HG03097 (cell line): ENCODE results near the gene TUBA4A.
"Not testable (repeated sequence)": the region's sequence is repeated elsewhere in the genome, so short reads cannot be mapped to it uniquely, and the experiment has no call there.

ENCODE experiments used
- ATAC-seq: cut with Tn5 transposase; IDR thresholded peaks from one replicate; pipeline ENCODE4 v1.9.1; 2021; ENCODE audit not compliant: unreplicated experiment, low FRiP score

Gene TUBA4A

DNA sequence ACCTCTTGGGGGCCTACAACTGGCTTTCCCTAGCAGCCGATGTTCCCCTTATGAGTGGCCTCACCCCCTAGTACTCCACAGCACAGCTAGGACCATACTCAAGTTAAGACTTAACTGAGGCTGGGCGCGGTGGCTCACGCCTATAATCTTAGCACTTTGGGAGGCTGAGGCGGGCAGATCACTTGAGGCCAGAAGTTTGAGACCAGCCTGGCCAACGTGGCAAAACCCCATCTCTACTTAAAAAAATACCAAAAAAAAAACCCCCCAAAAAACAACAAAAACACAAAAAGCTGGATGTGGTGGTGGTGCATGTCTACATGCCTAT, 33.4 kb upstream of the TUBA4A start:
- ATAC-seq = not testable (repeated sequence)

DNA sequence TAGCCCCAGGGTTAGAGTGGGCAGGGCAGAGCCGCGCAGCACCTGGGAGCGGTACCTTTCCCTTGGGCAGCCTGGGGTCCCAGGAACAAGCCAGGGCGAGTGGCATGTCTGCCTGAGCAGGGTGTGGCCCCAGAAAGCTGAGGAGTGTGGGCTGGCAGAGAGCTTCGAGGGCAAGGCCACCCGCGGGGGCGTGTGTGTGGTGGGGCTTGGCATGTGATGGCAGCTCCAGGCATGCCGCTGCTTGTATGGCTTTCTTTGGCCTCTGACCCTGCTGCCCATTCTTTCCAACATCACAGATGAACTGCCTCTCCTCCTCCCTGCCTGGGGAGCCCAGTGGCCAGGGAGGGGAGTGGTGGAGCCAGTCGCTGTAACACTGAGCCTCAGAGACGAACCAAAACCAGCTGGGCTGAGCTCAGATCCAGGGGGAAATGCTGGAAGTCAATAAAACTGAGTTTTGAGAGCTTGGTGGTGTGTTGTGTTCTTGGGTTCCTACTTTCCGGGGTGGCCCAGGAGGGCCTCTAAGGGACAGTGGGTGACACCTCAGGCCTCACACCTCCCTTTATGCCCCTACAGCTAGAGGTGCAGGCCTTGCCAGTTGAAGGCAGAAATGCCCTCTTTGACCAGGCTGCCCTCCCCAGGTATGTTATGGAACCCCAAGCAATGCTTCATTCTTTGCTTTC, 32.9 kb upstream of the TUBA4A start:
- ATAC-seq = no peak

DNA sequence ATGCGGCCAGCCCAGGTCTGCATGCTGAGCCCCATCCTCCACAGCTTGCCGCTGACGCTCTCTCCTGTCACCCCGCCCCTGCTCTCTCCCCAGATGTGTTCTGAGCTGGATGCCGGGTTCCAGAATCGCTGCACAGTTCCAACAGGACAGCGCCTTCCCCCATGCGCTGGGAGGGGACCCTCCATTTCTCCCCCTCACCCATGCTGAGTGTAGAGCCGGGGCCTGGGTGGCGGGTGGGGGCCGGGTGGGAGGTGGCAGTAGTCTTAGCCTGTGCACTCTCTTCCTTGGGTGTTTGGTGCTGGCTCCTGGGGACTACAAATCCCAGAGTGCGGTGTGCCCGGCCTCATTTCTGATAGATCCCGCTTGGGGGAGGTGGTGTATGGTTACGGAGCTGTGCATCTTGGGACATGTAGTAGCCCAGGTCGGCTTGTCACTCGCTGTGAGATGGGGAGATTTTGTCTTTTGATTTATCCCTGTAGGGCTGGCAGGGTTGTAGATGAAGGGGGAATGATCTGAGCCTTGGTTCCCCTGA, 32.2 kb upstream of the TUBA4A start:
- no peak for ATAC-seq

DNA sequence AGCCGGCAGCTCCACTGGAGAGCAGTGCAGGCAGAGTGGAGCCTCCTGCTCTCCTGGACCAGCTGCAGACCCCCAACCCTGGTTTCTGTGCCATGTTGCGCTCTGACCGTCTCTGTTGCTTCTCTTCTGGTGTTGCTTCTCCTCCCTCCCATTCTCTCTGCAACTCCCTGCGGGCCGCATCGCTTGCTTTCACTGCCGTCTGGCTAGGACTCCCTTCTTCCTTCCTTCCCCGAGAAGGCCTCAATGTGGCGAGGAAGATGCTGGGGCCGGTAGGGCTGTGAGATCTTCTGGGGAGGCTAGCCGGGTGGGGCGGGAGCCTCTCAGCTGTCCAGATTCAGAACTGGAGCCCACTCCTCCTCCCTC, 31.6 kb upstream of the TUBA4A start:
- ATAC-seq = no peak

DNA sequence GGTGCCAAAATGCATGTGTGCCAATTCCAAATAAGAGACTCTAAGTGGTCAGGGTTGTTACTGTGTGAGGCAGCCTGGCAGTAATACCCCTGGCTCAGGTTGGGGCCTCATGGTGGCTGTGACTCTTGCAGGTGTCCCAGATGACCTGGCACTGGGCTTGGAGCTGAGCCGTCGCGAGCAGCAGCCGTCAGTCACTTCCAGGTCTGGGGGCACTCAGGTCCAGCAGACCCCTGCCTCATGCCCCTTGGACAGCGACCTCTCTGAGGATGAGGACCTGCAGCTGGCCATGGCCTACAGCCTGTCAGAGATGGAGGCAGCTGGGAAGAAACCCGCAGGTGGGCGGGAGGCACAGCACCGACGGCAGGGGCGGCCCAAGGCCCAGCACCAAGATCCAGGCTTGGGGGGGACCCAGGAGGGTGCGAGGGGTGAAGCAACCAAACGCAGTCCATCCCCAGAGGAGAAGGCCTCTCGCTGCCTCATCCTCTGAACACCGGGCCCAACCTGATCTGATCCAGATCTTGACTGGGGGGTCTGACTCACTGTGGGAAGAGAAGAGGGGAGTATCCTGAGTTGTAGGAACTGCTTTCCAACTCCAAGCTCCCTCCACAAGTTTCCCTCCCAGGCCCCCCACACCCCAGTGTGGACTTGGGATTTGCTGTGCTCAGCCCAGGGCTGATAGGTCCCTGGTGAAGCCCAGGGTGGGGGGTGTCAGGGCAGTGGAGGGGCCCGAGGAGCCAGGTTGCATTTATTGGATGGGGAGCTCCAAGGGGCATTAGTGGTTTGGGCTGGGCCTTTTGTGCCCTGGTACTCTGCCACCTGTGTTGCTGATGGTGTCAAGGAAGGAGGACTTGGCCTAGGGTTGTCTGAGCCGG, 31.0 kb upstream of the TUBA4A start:
- no peak for ATAC-seq

DNA sequence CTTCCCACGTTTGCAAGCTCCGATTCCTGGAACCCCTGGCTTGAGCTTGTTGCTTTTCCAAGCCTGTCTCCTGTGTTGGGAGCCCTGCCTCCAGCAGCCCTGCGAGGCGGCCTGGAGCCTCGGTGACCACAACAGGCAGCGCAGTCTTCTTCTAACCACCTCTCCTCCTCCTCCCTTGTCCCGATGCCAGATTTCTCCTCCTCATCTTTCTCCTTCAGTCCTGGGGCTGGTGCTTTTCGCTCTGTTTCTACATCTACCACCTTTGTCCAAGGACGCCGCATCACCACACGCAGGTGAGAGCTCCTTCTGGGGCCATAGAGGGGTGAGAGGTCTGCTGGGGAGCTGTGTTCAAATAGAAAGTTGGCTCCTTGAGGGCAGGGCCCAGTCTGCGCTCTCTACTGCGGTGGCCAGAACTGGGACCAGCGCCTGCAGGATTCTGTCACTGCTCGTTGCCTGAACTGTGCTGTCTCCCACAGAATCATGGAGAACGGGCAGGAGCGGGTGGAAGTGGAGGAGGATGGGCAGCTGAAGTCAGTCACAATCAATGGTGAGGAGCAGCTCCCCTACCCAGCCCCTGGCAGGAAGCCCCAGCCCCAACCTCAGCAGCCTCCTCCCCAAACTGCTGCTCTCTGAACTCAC, 29.3 kb upstream of the TUBA4A start:
- ATAC-seq = no peak

DNA sequence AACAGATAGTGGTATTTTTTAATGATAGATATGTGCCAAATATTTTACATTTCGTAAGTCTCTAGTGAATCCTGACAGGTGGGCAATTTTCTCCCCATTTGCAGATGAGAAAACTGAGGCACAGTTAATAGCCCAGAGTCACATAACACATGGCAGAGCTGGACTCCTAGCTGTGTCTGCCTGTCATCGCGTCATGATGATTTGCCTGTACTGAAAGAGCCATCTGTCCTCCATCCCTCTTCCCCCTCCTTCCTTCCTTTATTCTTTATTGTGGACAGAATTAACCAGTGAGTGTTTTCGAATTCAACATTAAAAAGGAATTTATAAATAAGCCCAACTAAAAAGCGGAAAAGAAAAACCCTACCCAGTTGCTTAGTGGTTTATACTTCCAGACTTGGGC, 28.7 kb upstream of the TUBA4A start:
- ATAC-seq = no peak

DNA sequence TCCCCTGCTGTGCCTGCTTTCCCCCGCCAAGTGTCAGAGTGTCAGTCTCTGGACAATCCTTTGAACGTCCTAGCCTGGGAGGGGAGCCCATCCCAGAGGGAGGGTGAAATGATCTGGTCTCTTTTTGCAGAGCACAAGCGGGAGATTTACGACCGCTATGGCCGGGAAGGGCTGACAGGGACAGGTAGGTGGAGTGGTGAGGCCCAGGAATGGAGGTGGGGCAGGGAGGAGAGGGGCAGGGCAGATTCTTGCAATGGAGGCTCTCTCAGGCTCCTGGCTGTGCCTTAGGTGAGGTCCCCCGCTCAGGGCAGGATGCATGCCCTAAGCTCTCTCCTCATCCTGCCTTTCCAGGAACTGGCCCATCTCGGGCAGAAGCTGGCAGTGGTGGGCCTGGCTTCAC, 27.9 kb upstream of the TUBA4A start:
- ATAC-seq = no peak

DNA sequence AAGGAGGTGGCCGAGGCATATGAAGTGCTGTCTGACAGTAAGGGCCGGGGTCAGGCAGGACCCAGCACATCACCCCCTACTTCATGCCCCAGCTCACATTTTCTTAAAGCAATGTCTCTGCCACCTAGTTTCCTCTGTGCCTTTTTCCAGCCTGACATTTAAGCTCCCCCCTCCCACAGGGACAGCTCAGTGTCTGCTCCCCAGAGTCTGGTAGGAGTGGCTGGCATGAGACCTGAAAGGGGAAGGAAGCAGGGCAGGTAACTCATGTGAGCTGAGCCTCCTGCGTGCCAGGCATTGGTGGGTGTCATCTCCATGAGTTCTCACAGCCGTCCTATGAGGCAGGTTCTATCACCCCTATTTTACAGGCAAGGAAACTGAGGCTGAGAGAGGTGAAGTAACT, 26.9 kb upstream of the TUBA4A start:
- no peak for ATAC-seq

DNA sequence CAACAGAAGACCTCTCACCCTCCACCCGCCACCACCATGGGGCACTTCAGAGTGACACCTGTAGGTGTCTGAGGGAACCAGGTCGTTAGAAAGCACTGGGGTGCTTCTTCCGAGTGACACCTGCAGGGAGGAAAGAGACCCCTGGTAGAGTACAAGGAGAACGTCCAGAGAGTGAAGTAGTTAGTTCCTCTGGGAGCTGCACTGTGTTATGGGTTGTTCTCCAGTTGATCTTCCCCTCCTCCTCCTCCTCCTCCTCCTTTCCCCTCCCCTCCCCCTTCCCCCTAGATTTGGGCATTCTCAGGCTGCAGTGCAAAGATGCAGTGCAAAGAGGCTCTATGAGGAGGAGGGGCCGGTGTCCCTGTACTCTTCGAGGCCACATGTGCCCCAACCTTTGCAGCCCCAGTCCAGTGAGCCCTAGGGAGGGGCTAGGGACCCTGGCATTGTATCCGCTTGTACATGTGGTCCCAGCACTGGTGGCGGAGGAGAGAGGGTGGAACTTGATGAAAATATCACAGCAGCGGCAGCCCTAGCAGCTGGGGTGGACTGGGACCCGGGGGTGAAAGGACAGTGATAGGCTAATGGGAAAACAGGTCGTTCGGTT, 26.3 kb upstream of the TUBA4A start:
- ATAC-seq = no peak

DNA sequence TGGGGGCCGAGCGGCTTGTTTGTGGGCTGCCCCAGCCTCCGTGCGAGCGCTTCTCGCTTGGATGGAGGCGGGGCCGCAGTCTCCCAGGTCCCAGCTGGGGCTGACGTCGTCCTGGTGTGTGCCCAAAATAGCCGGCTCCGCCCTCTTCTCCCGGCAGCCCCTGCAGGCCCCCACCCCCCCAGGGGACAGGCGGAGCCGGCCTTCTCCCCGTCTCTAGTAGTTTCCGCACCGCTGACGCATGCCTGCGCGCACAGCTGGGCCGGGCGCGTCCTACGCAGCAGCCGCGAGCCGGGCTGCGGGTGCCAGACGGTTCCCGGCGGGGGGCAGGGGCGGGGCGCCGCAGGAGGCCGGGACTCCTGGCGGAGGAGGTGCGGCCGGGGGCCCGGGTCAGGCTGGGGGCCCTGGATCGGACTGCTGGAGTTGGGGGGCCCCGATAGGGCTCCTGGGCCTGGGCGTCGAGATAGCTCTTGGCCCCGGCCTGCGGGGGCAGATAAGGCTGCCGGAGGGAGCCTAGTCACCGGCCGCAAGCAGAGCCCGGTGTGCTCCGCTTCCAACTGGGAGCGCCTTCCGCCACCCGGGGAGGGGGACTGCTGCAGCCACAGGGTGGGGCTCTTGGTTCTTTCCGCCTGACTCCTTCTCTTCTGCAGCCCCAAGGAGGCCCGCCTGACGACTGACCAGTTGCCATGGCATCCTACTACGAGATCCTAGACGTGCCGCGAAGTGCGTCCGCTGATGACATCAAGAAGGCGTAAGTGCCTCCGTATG, 25.6 kb upstream of the TUBA4A start, which contains the start of gene DNAJB2:
TSS of gene DNAJB2 (plus strand) at position 216 of the 765 bp plus-strand sequence. CDS start at position 684, 468 bp downstream.
- peak; percentile 81 for ATAC-seq

DNA sequence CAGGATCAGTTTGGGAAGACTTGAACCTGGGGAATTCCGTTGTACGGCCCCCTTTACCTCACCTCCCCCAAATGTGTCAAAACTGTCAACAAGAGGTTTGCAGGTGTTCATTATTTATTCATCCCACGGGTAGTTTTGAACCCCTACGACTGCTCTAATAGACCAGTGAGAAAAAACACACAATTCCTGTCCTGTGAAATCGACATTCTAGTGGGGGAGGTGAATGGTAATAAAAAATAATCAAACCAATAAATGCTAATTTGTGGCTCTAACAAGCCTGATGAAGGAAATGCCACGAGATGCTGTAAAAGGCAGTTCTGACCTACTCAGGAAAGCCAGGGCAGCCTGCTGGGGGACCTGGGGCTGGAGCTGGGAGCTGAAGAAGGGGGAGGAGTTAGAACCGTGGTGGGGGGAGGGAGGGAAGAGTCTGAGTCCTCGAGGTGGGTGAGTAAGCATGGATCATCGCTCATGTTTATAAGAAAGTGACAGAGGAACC, 25.0 kb upstream of the TUBA4A start:
- peak; percentile 2 for ATAC-seq

DNA sequence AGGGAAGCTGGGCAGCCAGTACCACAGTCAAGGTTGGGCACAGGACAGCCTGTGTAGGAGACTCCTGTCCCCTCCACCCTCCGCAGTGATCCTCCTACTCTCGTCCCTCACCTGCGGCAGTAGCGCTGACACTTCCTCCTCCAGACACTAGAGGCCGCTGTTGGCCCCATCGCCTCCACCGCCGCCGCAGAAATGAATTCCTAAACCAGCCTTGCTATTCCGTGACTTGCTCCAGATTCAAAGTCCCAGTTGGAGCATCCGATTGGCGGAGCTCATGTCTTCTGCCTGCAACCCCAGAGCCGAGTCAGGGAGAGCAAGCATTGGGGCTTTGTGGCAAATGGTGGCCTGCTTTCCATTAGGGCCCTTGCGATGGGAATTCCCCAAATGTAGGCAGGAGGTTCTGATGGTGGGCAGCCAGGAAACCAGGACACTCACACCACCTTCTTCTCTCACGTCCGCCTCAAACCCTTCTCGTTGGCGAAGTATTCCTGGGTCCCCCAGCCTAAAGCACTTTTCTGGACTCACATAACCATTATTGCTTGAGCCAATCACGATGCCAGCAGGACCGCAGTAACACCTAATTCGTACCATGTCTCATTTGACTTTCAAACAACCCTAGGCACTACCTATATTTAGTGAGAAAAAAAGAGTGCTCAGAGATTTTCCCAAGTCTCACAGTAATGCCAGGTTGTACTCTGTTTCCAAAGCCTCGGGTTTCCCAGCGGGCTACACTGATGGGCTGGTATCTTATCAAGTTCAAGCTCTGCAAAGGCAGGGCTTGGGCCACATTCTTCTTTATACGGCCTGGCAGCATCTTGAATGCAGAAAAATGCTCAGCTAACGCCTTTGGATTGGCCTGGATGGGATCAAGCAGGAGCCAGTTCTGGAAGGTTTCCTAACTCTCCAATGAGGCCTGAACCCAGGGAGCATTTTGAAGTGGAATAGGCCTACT, 24.3 kb upstream of the TUBA4A start:
- peak; percentile 25 for ATAC-seq

DNA sequence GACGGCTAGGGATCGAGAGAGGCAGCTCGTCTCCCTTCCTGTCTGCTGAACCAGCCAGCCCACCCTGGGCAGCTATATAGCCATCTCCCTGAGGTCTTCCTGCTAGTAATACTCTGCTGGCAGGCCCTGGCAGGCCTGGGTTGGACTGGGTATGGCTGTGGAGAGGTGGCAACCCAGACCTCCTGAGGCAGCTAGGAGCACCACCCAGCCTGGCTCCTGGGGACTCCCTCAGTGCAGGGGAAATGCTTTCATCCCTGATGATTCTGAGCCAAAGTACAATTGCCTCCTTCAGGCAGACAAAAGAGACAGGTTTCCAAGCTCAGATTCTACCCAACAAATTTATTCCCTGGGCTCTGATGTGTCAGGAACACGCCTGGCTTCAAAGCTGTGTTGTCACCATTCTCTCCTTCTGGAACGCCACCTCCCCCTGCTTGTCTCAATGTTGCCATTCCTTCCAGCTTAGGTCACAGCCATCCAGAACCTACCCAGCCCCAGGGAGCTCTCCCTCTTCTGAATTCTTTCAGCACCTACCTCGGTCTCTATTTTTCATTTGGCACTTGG, 20.7 kb upstream of the TUBA4A start:
- ATAC-seq = no peak

DNA sequence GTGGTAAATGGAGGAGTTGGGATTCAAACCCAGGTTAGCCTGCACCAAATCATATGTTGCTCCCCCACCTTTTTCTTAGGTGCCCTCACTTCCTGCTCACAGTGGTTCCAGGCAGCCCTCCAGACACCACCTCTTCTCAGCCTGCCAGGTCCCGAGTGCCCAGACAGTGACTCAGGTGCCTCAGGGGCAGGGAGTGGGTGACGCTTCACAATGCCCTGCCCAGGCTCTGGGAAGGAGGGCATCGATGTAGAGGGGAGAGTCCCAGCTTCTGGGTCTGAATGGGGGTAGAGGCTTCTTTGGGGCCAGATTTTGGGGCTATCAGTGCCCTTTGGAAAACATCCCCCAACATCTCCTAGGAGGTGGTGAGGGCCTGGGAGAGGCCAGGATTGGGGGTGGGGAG, 20.2 kb upstream of the TUBA4A start:
- ATAC-seq = no peak

DNA sequence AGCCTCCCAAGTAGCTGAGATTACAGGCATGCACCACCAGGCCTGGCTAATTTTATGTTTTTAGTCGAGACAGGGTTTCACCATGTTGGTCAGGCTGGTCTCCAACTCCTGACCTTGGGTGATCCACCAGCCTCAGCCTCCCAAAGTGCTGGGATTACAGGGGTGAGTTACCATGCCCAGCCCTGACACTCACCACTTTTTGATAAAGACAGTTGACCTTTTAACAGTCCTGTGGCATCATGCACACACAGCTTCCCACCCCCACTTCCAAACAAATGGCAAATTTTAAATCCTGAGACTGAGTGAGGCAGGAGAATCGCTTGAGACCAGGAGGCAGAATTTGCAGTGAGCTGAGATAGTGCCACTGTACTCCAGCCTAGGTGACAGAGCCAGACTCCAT, 19.3 kb upstream of the TUBA4A start:
- ATAC-seq = no peak

DNA sequence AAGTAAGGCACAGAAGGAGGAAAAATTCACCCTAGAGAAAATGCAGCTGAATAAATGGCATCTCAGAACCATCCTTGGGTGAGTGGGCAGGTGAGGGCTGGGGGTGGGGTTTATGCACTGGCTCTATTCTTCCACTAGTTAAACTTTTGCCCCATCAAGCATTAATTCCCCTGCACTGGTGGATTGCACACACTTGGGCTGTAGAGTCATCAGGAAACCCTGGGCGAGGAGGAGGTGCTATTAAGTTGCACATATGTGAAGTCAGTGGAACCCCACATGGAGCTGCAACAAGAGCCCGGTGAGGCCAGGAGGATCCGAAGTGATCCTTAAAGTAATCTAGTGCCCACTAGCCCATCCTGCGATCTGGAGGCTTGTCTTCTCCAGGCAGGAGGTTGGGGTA, 18.6 kb upstream of the TUBA4A start:
- no peak for ATAC-seq

DNA sequence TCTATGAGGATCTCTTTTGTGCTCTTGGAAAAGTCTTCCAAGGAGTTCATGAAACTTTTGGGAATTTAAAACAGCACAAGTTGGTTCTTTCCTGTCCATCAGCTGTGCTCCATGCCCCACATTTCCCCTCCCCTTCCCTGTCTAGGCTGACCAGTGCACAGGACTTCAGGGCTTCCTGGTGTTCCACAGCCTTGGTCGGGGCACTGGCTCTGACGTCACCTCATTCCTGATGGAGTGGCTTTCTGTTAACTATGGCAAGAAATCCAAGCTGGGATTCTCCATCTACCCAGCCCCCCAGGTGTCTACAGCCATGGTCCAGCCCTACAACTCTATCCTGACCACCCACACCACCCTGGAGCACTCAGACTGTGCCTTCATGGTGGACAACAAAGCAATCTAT, 17.3 kb upstream of the TUBA4A start:
- ATAC-seq = no peak

DNA sequence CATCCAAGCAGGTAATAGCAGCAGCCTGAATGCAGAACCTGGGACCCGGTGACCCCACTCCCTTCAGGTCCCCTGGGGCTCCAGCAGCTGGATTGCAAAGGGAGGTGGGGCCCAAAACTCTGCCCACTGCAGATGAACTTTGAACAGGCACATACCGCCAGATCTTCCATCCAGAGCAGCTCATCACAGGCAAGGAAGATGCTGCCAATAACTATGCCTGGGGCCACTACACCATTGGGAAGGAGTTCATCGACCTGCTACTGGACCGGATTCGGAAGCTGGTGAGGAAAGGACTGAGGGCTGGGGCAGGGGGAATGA, 16.3 kb upstream of the TUBA4A start:
- ATAC-seq = no peak
